HepG2 (cell line): ENCODE data around the gene ACSS3. TPM values are rescaled to one million over a fixed set of nuclear protein-coding genes. Genes with fewer than 3 reads are reported as not detected.

ENCODE experiments used
- ATAC-seq: fragments of 200-7000 bp; cut with Tn5 transposase; 3 replicates; pipeline ENCODE4 v1.9.1; 2020; ENCODE audit warnings: mild to moderate bottlenecking, moderate library complexity
- BruUV-seq: library from RNA; stranded (reverse); fragments of 400-500 nt; replicated peaks from 2 replicates; lab custom pipeline; 2021; lab: Mats Ljungman, UMichigan
- CTCF ChIA-PET: fragments of 300-600 bp; formaldehyde crosslinking; extraction: SDS; loops from one replicate; lab custom pipeline; 2021; ENCODE audit warnings: low total read pairs, inconsistent platforms, low intra/inter-chr PET ratio; lab: Yijun Ruan, JAX
- POLR2A ChIA-PET: fragments of 350-600 bp; sonication (Branson Sonifier 250); formaldehyde crosslinking; loops from one replicate; lab custom pipeline; 2020; ENCODE audit warnings: antibody characterized with exemption, inconsistent platforms; lab: Yijun Ruan, JAX
- DNase-seq: peaks from one replicate; pipeline ENCODE4 v3.0.0-alpha.2; 2015; ENCODE audit warnings: low spot score
- FAIRE-seq: peaks from 3 replicates; lab custom pipeline; 2011; peaks lifted over from hg19 to GRCh38; lab: Jason Lieb, UNC
- H2AFZ ChIP-seq: one replicate; pipeline ENCODE4 v1.6.1; 2011; ENCODE audit warnings: low read length, inconsistent platforms
- H3K27ac ChIP-seq: fragments of 300-600 bp; 3 replicates; pipeline ENCODE4 v1.8.0; 2011; ENCODE audit warnings: mixed run types, mild to moderate bottlenecking, mixed read lengths, low read length, inconsistent platforms; ENCODE audit not compliant: insufficient read depth; ENCODE audit errors: extremely low read length
- H3K27me3 ChIP-seq, 2 experiments: fragments of 200-600 bp in 1 of 2; 2 replicates in 1 of 2; 3 replicates in 1 of 2; pipeline versions ENCODE4 v1.6.0 to v1.8.0; 2011; ENCODE audit warnings: low read length in 2 of 2, mild to moderate bottlenecking in 2 of 2, moderate library complexity in 2 of 2, inconsistent platforms in 1 of 2; ENCODE audit not compliant: insufficient read depth in 2 of 2, control insufficient read depth in 1 of 2
- H3K36me3 ChIP-seq, 2 experiments: fragments of 200-600 bp in 1 of 2; replicated peaks in 1 of 2; 2 replicates in 1 of 2; 3 replicates in 1 of 2; pipeline versions ENCODE4 v1.5.1 to v1.8.0; 2011; ENCODE audit warnings: low read length in 2 of 2, inconsistent platforms in 1 of 2; ENCODE audit not compliant: insufficient read depth in 2 of 2, control insufficient read depth in 1 of 2
- H3K4me1 ChIP-seq: 2 replicates; pipeline ENCODE4 v1.5.1; 2012; ENCODE audit warnings: low read length, inconsistent platforms; ENCODE audit not compliant: insufficient read depth
- H3K4me2 ChIP-seq: 2 replicates; pipeline ENCODE4 v1.6.0; 2011; ENCODE audit warnings: low read depth, low read length, inconsistent platforms
- H3K4me3 ChIP-seq, 3 experiments: fragments of 200-600 bp in 1 of 3; sonication (generic), shearing (Covaris generic) in 1 of 3; replicated peaks in 1 of 3; 2 replicates each; pipeline ENCODE4 v1.5.1; 2011 to 2016; ENCODE audit warnings: low read length in 3 of 3, inconsistent platforms in 2 of 3, low read depth in 2 of 3, mild to moderate bottlenecking in 2 of 3, control low read depth in 1 of 3, mixed read lengths in 1 of 3; ENCODE audit not compliant: insufficient read depth in 1 of 3
- H3K79me2 ChIP-seq: one replicate; pipeline ENCODE4 v1.6.1; 2011; ENCODE audit warnings: low read length, inconsistent platforms; ENCODE audit not compliant: insufficient read depth
- H3K9ac ChIP-seq: 2 replicates; pipeline ENCODE4 v1.6.0; 2011; ENCODE audit warnings: mild to moderate bottlenecking, low read depth, low read length, inconsistent platforms; ENCODE audit not compliant: insufficient read depth
- H3K9me3 ChIP-seq: 2 replicates; pipeline ENCODE4 v1.5.1; 2012; ENCODE audit warnings: mild to moderate bottlenecking, low read length
- H4K20me1 ChIP-seq: 2 replicates; pipeline ENCODE4 v1.6.0; 2011; ENCODE audit warnings: inconsistent platforms, mild to moderate bottlenecking, low read length, moderate library complexity; ENCODE audit not compliant: insufficient read depth
- ATF7 ChIP-seq, 2 experiments: fragments of 450-650 bp in 1 of 2; sonication (generic) in 1 of 2; formaldehyde crosslinking in 1 of 2; IDR thresholded peaks; 2 replicates each; pipeline versions ENCODE4 v1.4.0 to v1.6.1; 2016 to 2020; ENCODE audit warnings: antibody characterized with exemption in 1 of 2, mild to moderate bottlenecking in 1 of 2, missing genetic modification reagents in 1 of 2
- ELK4 ChIP-seq: sonication (generic); formaldehyde crosslinking; IDR thresholded peaks from 2 replicates; pipeline ENCODE4 v1.9.0; 2021; ENCODE audit warnings: missing genetic modification reagents, borderline replicate concordance
- GABPB1 ChIP-seq: IDR thresholded peaks from 2 replicates; pipeline ENCODE4 v1.6.1; 2016; ENCODE audit warnings: mild to moderate bottlenecking, missing genetic modification reagents, moderate library complexity, missing compliant biosample characterization
- IRF9 ChIP-seq: sonication (generic); formaldehyde crosslinking; IDR thresholded peaks from 2 replicates; pipeline ENCODE4 v1.8.0; 2022; ENCODE audit warnings: missing genetic modification reagents, mild to moderate bottlenecking, borderline replicate concordance
- NR2C2 ChIP-seq: sonication (generic); formaldehyde crosslinking; IDR thresholded peaks from 2 replicates; pipeline ENCODE4 v1.4.0; 2020; ENCODE audit warnings: missing genetic modification reagents, mild to moderate bottlenecking, moderate library complexity, borderline replicate concordance
- TRIM22 ChIP-seq: fragments of 450-650 bp; IDR thresholded peaks from 2 replicates; pipeline ENCODE4 v1.6.1; 2017
- ZNF598 ChIP-seq: sonication (generic); formaldehyde crosslinking; IDR thresholded peaks from 2 replicates; pipeline ENCODE4 v1.5.1; 2020; ENCODE audit warnings: mild to moderate bottlenecking, missing genetic modification reagents, borderline replicate concordance
- ZNF773 ChIP-seq: sonication (generic); formaldehyde crosslinking; IDR thresholded peaks from 2 replicates; pipeline ENCODE4 v1.4.0; 2020; ENCODE audit warnings: missing genetic modification reagents, borderline replicate concordance
- WGBS: methylation state at CpG from one replicate; pipeline ENCODE4 v1.1.6; 2017; ENCODE audit warnings: low lambda C conversion rate; 5-methylcytosine and 5-hydroxymethylcytosine counted together
- in situ Hi-C: cut with HindIII; loops from 2 replicates; pipeline ENCODE4 v1.10.0; 2017; ENCODE audit warnings: low pct_unique_long_range_greater_than_20kb; ENCODE audit not compliant: extremely low pct_ligation_motif_present
- intact Hi-C: fragments of 100-400 bp; cut with micrococcal nuclease; formaldehyde crosslinking; loops from one replicate; pipeline ENCODE4 v1.10.0; 2022; ENCODE audit not compliant: unreplicated experiment
- polyA plus RNA-seq, 8 experiments: library from polyadenylated mRNA; depleted of rRNA in 3 of 8; stranded (reverse) in 7 of 8; unstranded in 1 of 8; fragments of >200 nt; fragmentation: Illumina TruSeq in 4 of 8; extraction: Trizol in 4 of 8; gene quantifications; 2 replicates each; pipeline versions ENCODE4 v1.2.1 to v1.2.3, GENCODE V29; 2011 to 2016; ENCODE audit warnings: low read depth in 4 of 8, missing spikeins in 1 of 8, mixed read lengths in 1 of 8; ENCODE audit not compliant: insufficient read depth in 1 of 8
- total RNA-seq, 5 experiments: library from RNA; depleted of rRNA; stranded (reverse); fragments of >200 nt; fragmentation: Illumina TruSeq; extraction: Trizol; gene quantifications; 2 replicates each; pipeline ENCODE4 v1.2.3, GENCODE V29; 2016; ENCODE audit warnings: low read depth in 1 of 5

Gene ACSS3
- total and polyA plus RNA-seq, 2 of the 13 experiments (the other 11 are each of a cell fraction or from before 2014, with no cell fraction given): 79.5 to 86.3 TPM

- no peak for TF ChIP-seq IRF9
- no peak for TF ChIP-seq ZNF598 (CRISPR knock-in tag)
- TF ChIP-seq ELK4 (CRISPR knock-in tag): no peak
- TF ChIP-seq ZNF773 (CRISPR knock-in tag): no peak
Observed at GRCh38 chr12:81172851-81173250, 95.0 kb downstream of the ACSS3 start (continued).

- WGBS: 98% methylated on average over 4 of the region's 4 CpGs
- no peaks in the 10 kb centered on the region for H3K27me3 ChIP-seq
- POLR2A ChIA-PET: no interaction called here
- peaks cover 2 to 25% of the 10 kb centered on the region in 2 experiments; a peak in 4 of 5 replicates for H3K36me3 ChIP-seq
- no peaks in the 10 kb centered on the region for H4K20me1 ChIP-seq
- H3K4me2 ChIP-seq: no peak overlapping the region
- TF ChIP-seq NR2C2 (CRISPR knock-in tag): no peak
- TF ChIP-seq GABPB1 (CRISPR knock-in tag): no peak
- TF ChIP-seq ATF7 (IDR thresholded peaks at IDR 0.05): no peak
- TF ChIP-seq ATF7 (CRISPR knock-in tag; IDR thresholded peaks at IDR 0.05): no peak
- no peak for TF ChIP-seq TRIM22
- H3K9me3 ChIP-seq: peaks cover 4% of the 10 kb centered on the region; the same call in 1 of the 2 replicates
- DNase-seq: no peak
- no peak overlapping the region for H2AFZ ChIP-seq
- FAIRE-seq: no peak
- no peak overlapping the region for H3K9ac ChIP-seq
- CTCF ChIA-PET: no interaction called here
- H3K79me2 ChIP-seq: no peaks in the 10 kb centered on the region
- H3K4me3 ChIP-seq: no peak overlapping the region
- no peak overlapping the region for H3K27ac ChIP-seq
- intact Hi-C loops: no loop called here
- in situ Hi-C loops: no loop called here
- no TSS peak for BruUV-seq
- no peaks in the 10 kb centered on the region for H3K4me1 ChIP-seq
- no peak for ATAC-seq
Observed at GRCh38 chr12:81174664-81175063, 96.8 kb downstream of the ACSS3 start.
